AG09319 (cell line): ENCODE results near the gene INS.

Experiments
- DNase-seq: peaks from one replicate; pipeline ENCODE4 v3.0.0-alpha.2; 2010; ENCODE audit warnings: low read depth; ENCODE audit errors: extremely low read depth
- CTCF ChIP-seq: IDR thresholded peaks from 2 replicates; pipeline ENCODE4 v1.5.1; 2011; ENCODE audit warnings: low read depth, mild to moderate bottlenecking, inconsistent platforms, low read length, moderate library complexity

The INS gene

GRCh38 chr11:2173150-2173693 is 12.2 kb upstream of the INS start:
- peak; percentile 33 for TF ChIP-seq CTCF

GRCh38 chr11:2172676-2173075 is 11.7 kb upstream of the INS start:
- no peak for DNase-seq
- no peak for TF ChIP-seq CTCF

More at GRCh38 chr11:2173150-2173693, 12.2 kb upstream of the INS start:
- DNase-seq = no peak

- no peak for TF ChIP-seq CTCF
Observed at GRCh38 chr11:2171591-2172003, 10.6 kb upstream of the INS start, which contains the start of gene TH. TH (minus strand) TSS chr11:2171815; CDS start chr11:2171786, 29 bp downstream.

GRCh38 chr11:2169626-2170570 is 8.9 kb upstream of the INS start:
- no peak for TF ChIP-seq CTCF
- DNase-seq = no peak

More at GRCh38 chr11:2171591-2172003, 10.6 kb upstream of the INS start, which contains the start of gene TH:
- DNase-seq = no peak

- DNase-seq = no peak
Observed at GRCh38 chr11:2169005-2169378, 8.0 kb upstream of the INS start.

GRCh38 chr11:2168286-2169004 is 7.4 kb upstream of the INS start:
- DNase-seq = no peak
- TF ChIP-seq CTCF = no peak

More at GRCh38 chr11:2169005-2169378, 8.0 kb upstream of the INS start:
- no peak for TF ChIP-seq CTCF
